Melanocyte of skin (primary cell): Measurements from ENCODE around the gene ZNF723. TPM values are rescaled to one million over a fixed set of nuclear protein-coding genes. Genes with fewer than 3 reads are reported as not detected.

ENCODE experiments used
- small RNA-seq, 2 donors: library from RNA; depleted of rRNA; stranded (forward); fragments of <200 nt; gene quantifications; one replicate each; pipeline ENCODE3, GENCODE V24; 2012
- total RNA-seq, 2 donors: library from RNA; depleted of rRNA; stranded (reverse); fragments of >200 nt; gene quantifications; 2 replicates each; pipeline ENCODE4 v1.2.3, GENCODE V29; 2012

Gene ZNF723
- total RNA-seq = not detected

GRCh38 chr19:22832031-22832762 is at the start of gene ZNF723:
Gene ZNF723 (plus strand): TSS chr19:22832291. CDS start chr19:22832380, 89 bp downstream.

DNA sequence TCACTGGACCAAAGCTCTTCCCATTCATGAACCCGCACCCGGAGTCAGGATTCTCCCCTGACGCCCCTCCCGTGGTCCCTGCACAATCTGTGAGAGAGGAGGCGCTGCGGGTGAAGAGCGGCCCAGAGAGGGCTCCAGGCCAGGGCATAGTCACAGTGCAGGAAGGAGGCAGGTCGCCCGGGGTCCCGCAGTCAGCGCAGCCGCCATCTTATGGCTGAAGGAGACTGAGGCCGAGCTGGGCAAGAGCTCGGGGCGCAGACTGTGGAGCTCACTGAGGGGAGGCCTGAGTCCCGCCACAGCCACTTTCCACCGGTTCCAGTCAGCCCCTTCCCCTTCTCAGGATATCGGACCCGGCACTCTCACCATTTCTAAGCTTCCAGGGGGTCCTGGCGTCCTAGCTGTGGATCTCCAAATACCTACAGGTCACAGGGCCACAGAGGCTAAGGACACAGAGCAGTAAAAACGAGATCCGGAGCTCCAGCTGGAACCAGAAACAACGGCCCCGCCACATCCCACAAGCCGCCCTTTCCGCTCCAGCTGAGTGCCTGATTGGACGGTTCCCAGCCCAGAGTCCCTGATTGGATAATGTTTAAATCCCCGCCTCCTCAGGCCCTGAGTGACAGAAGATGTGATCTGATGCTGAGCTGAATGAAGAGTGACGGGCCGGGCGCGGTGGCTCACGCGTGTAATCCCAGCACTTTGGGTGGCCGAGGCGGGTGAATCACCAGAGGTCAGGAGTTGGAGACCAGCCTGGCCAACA is 48.3 kb upstream of the ZNF723 start, which contains the start of gene ZNF99:
ZNF99 (minus strand) TSS at position 501 of the 760 bp plus-strand sequence; CDS start at position 366, 135 bp downstream.

Small RNAs within 50 kb of the gene (small RNA-seq; reads per million reads assigned to genes)
- 0 reads per million in 2 donors for gene VN1R88P

Other genes with a start within 250 kb of the ZNF723 start
- gene ZNF492, start 198.0 kb upstream of the ZNF723 start, total RNA-seq = 1 to 10 TPM in 1 of 2 donors, under 1 TPM in 1; 0.34 to 1.7 TPM
- gene ZNF99, start 48.1 kb upstream of the ZNF723 start, total RNA-seq = not detected
- not detected for gene ZNF728, start 170.9 kb downstream of the ZNF723 start, total RNA-seq